Stimulated activated CD8-positive, alpha-beta memory T cell treated with anti-CD3 and anti-CD28 coated beads, Interleukin-2, amount 100 ng/mL, for 48 hours (primary cell): ENCODE measurements around the gene CCDC136.

Source experiments
- DNase-seq, 2 donors: peaks; one replicate each; pipeline ENCODE4 v3.0.0-alpha.2; 2020; ENCODE audit warnings: low read depth in 2 of 2

CCDC136 gene

GRCh38 chr7:128844777-128845311 is 53.1 kb downstream of the CCDC136 start:
- DNase-seq = no peak

- no peak for DNase-seq
Measured at GRCh38 chr7:128845475-128845874, 53.7 kb downstream of the CCDC136 start.

- DNase-seq = no peak
Measured at GRCh38 chr7:128845987-128846386, 54.2 kb downstream of the CCDC136 start.

DNA sequence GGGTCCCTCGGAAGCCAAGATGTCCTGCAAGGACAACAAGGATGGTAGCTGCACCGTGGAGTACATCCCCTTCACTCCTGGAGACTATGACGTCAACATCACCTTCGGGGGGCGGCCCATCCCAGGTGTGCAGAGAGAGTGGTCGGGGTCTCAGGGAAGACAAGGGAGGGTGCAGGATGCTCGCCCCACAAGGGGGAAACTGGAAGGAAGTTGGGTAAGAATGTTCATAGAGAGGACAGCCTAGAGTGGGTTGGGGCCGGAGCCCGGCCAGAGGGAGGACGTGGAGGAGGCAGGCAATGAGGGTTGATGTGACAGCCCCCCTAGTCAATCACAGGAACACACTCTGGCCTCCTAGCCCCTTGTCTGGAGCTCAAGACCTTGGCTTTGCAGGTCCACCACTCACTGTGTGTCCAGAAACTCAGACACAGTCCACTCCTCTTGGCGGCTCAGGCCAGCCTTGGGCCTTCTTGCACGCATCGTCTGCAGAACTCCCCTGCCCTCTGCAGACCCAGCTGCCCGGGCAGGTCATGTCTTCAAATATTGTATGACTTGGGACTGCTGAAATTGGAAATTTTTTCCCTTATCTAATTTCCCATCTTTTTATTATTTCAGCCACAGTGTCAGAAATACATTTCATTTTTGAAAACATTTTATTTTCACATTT is 55.1 kb downstream of the CCDC136 start:
- DNase-seq = no peak

- no peak for DNase-seq
Measured at GRCh38 chr7:128847721-128848211, 56.0 kb downstream of the CCDC136 start.

- DNase-seq = no peak
Measured at GRCh38 chr7:128848289-128849155, 56.8 kb downstream of the CCDC136 start.

DNA sequence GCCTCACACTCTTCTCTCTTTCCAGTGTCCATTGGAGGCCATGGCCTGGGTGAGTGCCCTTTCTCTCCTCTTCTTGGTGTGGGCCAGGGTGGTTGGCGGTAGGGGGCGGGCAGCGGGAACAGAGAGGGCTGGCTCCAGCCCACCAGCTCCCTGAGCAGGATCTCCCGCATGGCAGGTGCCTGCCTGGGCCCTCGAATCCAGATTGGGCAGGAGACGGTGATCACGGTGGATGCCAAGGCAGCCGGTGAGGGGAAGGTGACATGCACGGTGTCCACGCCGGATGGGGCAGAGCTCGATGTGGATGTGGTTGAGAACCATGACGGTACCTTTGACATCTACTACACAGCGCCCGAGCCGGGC is 57.4 kb downstream of the CCDC136 start:
- DNase-seq = no peak

- DNase-seq = no peak
Measured at GRCh38 chr7:128849804-128850490, 58.2 kb downstream of the CCDC136 start.

- no peak for DNase-seq
Measured at GRCh38 chr7:128852537-128853254, 60.9 kb downstream of the CCDC136 start.

DNA sequence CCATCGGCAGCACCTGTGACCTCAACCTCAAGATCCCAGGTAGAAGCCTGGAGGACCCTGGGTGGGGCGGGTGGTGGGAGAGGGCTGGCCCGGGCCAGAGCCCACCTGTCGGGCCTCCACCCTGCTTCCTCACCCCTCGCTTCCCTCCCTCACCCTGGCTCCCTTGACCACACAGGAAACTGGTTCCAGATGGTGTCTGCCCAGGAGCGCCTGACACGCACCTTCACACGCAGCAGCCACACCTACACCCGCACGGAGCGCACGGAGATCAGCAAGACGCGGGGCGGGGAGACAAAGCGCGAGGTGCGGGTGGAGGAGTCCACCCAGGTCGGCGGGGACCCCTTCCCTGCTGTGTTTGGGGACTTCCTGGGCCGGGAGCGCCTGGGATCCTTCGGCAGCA is 62.0 kb downstream of the CCDC136 start:
- DNase-seq = no peak

DNA sequence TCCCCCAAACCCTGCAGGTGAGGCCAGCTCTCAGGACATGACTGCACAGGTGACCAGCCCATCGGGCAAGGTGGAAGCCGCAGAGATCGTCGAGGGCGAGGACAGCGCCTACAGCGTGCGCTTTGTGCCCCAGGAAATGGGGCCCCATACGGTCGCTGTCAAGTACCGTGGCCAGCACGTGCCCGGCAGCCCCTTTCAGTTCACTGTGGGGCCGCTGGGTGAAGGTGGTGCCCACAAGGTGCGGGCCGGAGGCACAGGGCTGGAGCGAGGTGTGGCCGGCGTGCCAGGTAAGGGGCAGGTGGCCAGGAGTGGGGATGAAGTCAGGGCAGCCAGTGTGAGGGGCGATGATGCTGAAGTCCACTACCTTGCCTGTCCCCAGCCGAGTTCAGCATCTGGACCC is 62.6 kb downstream of the CCDC136 start:
- no peak for DNase-seq

DNA sequence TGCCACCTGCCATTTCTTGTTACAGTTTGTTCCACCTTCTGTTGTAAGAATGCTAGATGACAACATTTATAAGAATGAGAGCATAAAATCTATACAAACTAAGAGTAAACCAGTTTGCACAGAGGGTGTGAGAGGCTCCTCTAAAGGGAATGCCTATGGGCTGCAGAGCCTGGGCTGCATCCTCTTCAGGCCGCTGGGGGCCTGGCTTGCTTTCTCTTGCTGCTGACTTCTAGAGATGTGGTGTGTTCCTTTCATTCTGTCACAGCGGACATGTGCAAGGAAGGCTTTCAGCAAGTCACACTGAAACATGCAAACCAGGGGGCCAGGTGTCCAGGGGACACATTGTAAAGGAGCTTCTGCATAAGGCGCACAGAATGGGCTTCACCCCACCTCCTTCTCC is 63.8 kb downstream of the CCDC136 start:
- no peak for DNase-seq

DNA sequence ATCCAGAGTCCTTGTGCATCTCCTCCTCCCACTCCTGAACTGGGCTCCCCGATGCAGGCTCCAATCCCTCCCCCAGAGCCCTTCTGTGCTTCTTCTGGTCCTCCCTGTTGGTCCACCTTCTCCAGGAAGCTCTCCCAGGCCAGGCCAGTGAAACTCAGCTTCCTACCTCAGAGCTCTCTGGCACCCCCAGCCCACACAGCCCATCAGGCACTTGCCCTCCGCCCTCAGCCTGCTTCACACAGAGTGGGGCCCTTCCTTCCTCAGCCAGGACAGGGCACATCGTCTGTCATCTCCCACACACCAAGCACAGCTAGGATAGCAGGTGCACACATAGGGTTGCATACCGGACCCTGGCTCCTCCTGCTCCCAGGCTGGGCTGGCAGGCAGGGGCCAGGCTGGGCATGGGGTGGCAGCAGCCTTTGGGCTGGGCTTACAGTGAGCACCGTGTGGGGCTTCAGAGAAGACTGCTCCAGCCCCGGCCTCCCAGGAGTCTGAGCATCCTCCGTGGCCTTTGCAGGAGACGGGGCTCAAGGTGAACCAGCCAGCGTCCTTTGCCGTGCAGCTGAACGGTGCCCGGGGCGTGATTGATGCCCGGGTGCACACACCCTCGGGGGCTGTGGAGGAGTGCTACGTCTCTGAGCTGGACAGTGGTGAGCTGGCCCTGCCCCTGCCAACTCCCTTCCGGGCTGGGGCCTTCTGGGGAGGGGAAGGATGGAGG is 64.4 kb downstream of the CCDC136 start:
- DNase-seq = no peak

DNA sequence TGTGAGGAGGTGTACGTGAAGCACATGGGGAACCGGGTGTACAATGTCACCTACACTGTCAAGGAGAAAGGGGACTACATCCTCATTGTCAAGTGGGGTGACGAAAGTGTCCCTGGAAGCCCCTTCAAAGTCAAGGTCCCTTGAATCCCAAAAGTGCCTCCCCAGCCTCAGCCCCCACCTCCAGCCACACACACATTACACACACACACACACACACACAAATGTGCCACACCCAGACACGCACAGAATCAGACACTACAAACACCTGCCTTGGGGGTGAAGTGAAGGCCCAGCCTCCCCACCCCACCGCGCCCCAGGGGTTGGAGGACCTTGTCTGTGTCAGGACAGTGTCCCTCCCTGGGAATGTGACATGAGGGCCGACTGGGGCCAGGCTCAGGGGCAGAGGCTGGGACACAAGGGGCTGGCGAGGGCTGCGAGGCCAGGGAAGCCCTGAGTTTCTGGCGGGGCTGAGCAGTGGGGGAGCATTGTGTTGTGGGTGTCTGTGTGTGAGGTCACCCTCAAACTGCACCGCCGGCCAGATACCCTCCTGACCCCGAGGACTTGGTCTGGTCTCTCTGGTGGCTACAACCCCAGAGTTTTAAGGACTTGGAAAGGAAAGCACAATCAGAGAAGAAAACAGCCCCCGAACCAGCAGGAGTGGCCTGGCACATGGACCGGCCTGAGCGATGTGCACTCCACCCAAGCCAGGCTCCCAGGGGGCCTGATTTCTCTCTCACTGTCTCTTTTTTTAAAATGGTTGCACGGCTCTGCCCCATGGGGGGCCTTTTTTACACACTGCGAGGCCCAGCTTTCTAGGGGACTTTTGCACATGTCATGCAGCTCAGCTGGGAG is 66.8 kb downstream of the CCDC136 start:
- DNase-seq = no peak

DNA sequence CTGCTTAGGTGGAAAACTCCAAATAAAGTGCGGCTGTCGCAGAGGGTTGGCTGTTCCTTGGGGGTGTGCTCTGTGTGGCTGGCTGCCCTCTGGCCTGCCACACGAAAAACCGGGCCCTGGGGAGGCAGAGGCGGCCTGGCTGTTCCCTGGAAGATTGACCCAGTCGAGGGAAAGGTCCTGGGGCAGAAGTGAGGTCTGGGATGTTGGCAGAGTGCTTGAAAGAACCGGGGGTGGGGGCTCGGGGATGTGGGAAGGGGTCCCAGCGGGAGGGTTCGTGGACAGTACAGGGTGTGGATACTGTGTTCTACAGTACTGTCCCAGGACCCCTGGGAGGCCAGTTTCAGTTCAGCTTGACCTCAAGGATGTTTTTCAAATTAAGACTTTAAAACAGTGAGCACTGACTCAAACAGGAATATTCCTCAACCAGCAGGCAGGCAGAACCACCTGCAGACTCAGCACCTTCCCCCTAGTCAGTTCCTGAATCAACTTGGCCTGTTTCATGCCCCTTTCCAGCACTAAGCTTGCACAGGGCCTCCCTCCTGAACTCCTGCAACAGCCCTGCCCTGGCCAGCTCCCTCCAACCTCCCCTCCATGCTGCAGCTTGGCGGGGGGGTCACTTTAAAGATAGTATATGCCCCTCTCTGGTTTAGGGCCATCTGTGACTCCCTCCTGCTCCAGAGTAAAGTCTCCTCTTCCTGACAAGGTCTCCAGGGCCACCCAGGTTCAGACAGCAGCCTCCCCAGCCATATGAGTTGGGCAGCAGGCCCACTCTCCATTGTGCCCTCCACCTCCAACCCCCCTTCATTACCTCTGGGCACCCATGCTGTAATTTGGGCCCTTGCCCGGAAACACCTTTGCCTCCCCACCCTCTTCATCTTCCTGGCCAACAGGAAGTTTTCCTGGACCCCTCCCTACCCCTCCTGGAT is 67.7 kb downstream of the CCDC136 start:
- no peak for DNase-seq

GRCh38 chr7:128860158-128861073 is 68.6 kb downstream of the CCDC136 start:
- DNase-seq = no peak

DNA sequence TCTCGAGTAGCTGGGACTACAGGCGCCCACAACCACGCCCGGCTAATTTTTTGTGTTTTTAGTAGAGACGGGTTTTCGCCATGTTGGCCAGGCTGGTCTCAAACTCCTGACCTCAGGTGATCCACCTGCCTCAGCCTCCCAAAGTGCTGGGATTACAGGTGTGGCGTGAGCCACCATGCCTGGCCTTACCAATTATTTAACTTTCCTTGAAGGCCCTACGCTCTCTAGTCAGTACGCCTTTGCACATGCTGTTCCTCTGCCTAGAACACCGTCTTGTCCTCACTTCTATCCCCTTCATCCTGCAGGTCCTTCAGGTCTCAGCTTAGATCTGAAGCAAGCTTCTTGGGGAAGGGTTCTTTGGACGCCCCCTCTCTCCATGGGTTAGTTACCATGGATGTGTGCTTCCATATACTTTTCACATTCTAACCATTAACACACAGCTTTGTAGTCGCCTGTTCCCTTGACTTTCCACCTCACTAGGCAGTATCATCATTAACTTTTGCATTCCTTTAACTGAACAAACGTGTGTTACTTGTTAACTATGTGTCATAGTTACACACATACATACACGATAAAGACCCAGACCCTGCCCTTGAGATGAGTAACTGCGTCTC is 70.3 kb downstream of the CCDC136 start:
- DNase-seq = no peak
